ENCODE data around the gene FOXP4. TPM values are rescaled to one million over a fixed set of nuclear protein-coding genes. Genes with fewer than 3 reads are reported as not detected.

The FOXP4 gene, protein sequence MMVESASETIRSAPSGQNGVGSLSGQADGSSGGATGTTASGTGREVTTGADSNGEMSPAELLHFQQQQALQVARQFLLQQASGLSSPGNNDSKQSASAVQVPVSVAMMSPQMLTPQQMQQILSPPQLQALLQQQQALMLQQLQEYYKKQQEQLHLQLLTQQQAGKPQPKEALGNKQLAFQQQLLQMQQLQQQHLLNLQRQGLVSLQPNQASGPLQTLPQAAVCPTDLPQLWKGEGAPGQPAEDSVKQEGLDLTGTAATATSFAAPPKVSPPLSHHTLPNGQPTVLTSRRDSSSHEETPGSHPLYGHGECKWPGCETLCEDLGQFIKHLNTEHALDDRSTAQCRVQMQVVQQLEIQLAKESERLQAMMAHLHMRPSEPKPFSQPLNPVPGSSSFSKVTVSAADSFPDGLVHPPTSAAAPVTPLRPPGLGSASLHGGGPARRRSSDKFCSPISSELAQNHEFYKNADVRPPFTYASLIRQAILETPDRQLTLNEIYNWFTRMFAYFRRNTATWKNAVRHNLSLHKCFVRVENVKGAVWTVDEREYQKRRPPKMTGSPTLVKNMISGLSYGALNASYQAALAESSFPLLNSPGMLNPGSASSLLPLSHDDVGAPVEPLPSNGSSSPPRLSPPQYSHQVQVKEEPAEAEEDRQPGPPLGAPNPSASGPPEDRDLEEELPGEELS
- 85.1 to 91.0 TPM (median 87.9 TPM) in 3 replicates for total RNA-seq

GRCh38 chr6:41545703-41546474 lies at the start of gene FOXP4:
FOXP4 (plus strand) TSS chr6:41546381; CDS start chr6:41565761, 19,380 bp downstream.
- H3K27ac Mint-ChIP-seq: peak within 1 kb of the TSS; percentile 92
- DNase-seq (ENCODE audit: low spot score in 2 of 2, unreplicated experiment in 2 of 2): peak; percentile 84 to 87
- peak within 1 kb of the TSS; percentile 96 for H3K4me3 Mint-ChIP-seq
- H3K36me3 Mint-ChIP-seq: no peaks in the 10 kb centered on the region
- no peaks in the 10 kb centered on the region for H3K9me3 Mint-ChIP-seq
- H3K27me3 Mint-ChIP-seq (ENCODE audit: low read depth): no peaks in the 10 kb centered on the region
- TF ChIP-seq CTCF (IDR thresholded peaks at IDR 0.05; ENCODE audit: unreplicated experiment): no peak
- H3K4me1 Mint-ChIP-seq: peaks cover 45% of the 10 kb centered on the region

- no peak overlapping the region for H3K4me3 Mint-ChIP-seq
- H3K27me3 Mint-ChIP-seq (ENCODE audit: low read depth): no peaks in the 10 kb centered on the region
- H3K4me1 Mint-ChIP-seq: peaks cover 54% of the 10 kb centered on the region
- no peaks in the 10 kb centered on the region for H3K9me3 Mint-ChIP-seq
- peak overlapping the region; percentile 9 for H3K27ac Mint-ChIP-seq
- no peak for TF ChIP-seq CTCF (IDR thresholded peaks at IDR 0.05; ENCODE audit: unreplicated experiment)
- H3K36me3 Mint-ChIP-seq: no peaks in the 10 kb centered on the region
- no peak for DNase-seq (ENCODE audit: low spot score in 2 of 2, unreplicated experiment in 2 of 2)
These were observed 48.6 kb upstream of the FOXP4 start for GRCh38 chr6:41497573-41497972.

GRCh38 chr6:41497994-41498393 lies 48.2 kb upstream of the FOXP4 start:
- Mint-ChIP-seq H3K27ac (no peak overlapping the region), H3K9me3 (no peaks in the 10 kb centered on the region), H3K4me3 (no peak overlapping the region), H3K27me3 (ENCODE audit: low read depth) (no peaks in the 10 kb centered on the region), H3K4me1 (peaks cover 54% of the 10 kb centered on the region), H3K36me3 (no peaks in the 10 kb centered on the region)
- no peak for DNase-seq (ENCODE audit: low spot score in 2 of 2, unreplicated experiment in 2 of 2)
- TF ChIP-seq CTCF (IDR thresholded peaks at IDR 0.05; ENCODE audit: unreplicated experiment): no peak

DNA sequence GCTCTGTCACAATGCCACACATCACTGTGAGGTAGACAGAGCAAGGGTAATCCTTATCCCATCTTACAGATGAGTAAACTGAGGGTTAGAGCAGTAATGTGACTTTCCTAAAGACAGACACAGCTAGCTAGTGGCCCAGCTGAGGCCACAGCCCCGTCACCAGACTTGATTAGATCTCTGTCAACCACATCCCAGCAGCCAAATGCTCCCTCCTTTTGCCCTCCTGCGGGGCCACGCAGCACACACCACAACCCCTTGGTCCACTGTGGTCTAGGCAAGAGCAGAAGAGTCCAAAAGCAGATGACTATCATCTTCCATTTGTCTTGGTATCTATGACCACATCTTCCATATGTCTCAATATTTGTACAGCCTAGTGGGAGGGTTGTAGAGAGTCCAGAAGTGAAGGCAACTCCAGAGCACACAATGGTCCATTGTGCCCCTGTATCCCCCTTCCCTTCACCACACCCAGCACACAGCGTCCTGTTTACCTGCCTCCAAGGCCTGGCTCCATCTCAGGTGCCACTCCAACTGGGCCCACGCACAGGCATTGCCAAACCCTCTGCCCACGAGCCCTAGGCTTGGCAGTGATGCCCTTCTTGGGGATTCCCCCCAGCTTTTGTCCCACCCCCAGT lies 47.1 kb upstream of the FOXP4 start:
- no peaks in the 10 kb centered on the region for H3K27me3 Mint-ChIP-seq (ENCODE audit: low read depth)
- no peak overlapping the region for H3K27ac Mint-ChIP-seq
- H3K9me3 Mint-ChIP-seq: no peaks in the 10 kb centered on the region
- no peak overlapping the region for H3K4me3 Mint-ChIP-seq
- no peak for DNase-seq (ENCODE audit: low spot score in 2 of 2, unreplicated experiment in 2 of 2)
- peaks cover 54% of the 10 kb centered on the region for H3K4me1 Mint-ChIP-seq
- H3K36me3 Mint-ChIP-seq: no peaks in the 10 kb centered on the region
- no peak for TF ChIP-seq CTCF (IDR thresholded peaks at IDR 0.05; ENCODE audit: unreplicated experiment)

- no peaks in the 10 kb centered on the region for H3K9me3 Mint-ChIP-seq
- no peak for DNase-seq (ENCODE audit: low spot score in 2 of 2, unreplicated experiment in 2 of 2)
- no peaks in the 10 kb centered on the region for H3K27me3 Mint-ChIP-seq (ENCODE audit: low read depth)
- H3K4me3 Mint-ChIP-seq: no peak overlapping the region
- no peaks in the 10 kb centered on the region for H3K36me3 Mint-ChIP-seq
- H3K4me1 Mint-ChIP-seq: peaks cover 51% of the 10 kb centered on the region
- no peak overlapping the region for H3K27ac Mint-ChIP-seq
- TF ChIP-seq CTCF (IDR thresholded peaks at IDR 0.05; ENCODE audit: unreplicated experiment): no peak
These were observed 45.6 kb upstream of the FOXP4 start for GRCh38 chr6:41500561-41500960.

Measured in mesothelial cell of epicardium (in vitro differentiated cells).